ENCODE data around the gene BIRC6.
"Not testable (repeated sequence)": the region's sequence is repeated elsewhere in the genome, so short reads cannot be mapped to it uniquely, and the experiment has no call there.

BIRC6 gene

DNA sequence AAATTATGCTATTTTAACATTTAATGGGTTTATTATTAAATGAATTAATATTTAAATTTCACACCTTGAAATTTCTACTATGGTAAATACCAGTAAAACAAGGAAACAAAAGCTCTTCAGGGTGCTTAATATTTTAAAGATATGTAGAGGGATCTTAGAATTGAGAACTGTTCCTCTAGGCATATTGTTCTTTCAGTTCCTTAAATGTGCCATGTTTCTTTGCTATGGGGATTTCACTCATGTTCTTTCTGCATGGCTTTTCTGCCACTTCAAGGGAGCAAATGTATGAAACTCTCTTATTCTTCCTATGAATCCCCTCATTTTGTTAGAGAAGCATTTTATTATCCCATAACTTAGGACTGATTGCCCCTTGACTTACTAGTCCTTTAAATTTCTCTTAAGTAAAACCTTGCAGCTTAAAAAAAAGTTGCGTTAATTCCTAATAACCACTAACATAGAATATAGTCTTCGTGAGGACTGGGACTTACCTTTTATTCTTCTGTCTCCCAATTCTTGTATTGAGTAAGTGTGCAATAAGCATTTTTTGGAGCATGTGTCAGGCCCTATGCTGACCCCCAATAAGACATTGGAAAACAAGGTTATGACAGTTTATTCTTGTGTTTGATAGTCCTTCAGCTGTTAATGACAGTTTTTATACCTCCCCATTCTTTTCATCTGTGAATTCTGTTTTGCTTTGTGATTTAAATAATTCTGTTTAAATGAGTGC is 95.7 kb downstream of the BIRC6 start:
- DNase-seq (ENCODE audit: low read depth, low spot score): no peak

- no peak for DNase-seq (ENCODE audit: low read depth, low spot score)
Observed at GRCh38 chr2:32453242-32454062, 96.6 kb downstream of the BIRC6 start.

DNA sequence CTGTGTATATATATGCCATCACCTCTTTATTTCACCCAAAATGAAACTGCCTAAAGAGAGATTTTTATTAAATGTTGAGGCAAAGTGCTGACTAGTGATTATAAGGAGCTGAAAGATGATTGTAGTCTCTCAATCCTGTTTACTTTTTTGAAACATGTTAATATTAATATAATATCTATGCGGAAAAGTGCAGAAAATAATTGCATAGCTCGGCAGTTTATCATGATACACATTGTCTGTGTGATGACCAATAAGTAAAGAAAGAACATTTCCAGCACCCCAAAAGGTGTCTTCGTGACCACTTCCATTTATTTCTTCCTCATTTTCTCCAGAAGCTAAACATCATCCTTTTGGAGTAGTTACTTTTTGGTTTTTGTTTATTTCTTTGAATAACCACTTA is 99.0 kb downstream of the BIRC6 start:
- DNase-seq (ENCODE audit: low read depth, low spot score): no peak

DNA sequence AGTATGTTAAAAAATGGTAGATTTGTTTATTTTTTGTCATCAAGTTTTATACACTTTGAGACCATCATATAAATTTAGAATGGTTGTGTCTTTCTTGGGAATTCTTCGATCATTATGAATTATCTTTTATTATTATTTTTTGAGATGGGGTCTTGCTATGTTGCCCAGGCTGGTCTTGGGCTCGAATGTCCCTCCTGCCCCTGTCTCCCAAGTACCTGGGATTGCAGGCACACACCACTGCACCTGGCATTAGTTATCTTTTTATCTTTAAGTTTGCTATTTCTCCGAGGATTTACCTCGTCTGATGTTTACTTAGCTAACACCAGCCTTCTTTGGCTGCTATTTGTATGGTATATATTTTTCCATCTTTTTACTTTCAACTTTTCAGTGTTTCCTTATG is 100.0 kb downstream of the BIRC6 start:
- no peak for DNase-seq (ENCODE audit: low read depth, low spot score)

DNA sequence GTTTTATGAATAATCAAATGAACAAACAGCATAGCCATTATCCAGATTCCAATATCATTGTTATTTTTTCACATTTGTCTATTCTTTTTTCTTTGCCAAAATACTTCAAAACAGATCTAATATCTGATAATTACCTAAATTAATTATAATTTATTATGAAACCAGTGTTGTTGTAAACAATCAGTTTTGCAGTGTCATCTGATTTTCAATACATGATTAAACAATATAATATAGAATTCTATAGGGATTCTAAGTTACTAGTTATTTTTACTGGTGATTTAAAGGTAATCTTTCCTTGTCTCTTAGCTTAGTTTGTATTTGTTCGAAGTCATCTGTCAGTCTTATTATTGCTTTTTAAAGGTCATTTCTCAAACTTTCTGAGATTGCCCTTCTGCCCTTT is 101.0 kb downstream of the BIRC6 start:
- no peak for DNase-seq (ENCODE audit: low read depth, low spot score)

DNA sequence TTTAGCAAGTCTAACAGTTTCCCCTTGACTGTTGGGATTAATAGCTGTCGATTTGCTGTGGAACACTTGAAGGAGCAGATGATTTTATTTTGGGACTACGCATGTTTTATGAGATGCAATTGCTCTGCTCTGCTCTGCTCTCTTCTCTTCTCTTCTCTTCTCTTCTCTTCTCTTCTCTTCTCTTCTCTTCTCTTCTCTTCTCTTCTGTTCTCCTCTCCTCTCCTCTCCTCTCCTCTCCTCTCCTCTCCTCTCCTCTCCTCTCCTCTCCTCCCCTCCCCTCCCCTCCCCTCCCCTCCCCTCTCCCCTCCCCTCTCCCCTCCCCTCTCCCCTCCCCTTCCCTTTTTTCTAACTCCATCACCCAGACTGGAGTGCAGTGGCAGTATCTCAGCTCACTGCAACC is 104.0 kb downstream of the BIRC6 start:
- DNase-seq (ENCODE audit: low read depth, low spot score): not testable (repeated sequence)

DNA sequence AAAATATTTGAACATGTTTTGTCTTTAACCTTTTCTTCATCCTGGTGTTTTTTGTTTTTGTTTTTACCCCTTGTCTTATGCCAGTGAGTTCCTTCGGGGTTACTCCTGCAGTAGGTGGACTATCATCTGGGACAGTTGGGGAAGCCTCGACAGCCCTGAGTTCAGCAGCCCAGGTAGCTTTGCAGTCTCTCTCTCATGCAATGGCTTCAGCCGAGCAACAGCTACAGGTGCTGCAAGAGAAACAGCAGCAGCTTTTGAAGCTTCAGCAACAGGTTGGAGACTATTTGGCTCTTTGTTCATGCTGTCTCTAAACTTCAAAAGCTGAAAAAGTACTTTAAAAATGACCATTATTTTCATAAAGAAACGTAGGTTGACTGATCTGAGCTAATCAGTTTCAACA is 106.3 kb downstream of the BIRC6 start:
- DNase-seq (ENCODE audit: low read depth, low spot score): no peak

DNA sequence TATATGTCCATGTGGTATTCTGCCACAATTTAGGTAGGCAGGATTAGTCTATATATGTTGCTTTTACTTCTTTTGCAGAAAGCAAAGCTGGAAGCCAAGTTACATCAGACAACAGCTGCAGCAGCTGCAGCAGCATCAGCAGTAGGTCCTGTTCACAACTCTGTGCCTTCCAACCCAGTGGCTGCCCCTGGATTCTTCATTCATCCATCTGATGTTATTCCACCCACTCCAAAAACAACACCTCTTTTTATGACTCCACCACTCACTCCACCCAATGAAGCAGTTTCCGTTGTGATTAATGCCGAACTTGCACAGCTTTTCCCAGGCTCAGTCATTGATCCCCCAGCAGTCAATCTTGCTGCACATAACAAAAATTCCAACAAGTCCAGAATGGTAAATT is 107.6 kb downstream of the BIRC6 start:
- peak; percentile 65 for DNase-seq (ENCODE audit: low read depth, low spot score)

DNA sequence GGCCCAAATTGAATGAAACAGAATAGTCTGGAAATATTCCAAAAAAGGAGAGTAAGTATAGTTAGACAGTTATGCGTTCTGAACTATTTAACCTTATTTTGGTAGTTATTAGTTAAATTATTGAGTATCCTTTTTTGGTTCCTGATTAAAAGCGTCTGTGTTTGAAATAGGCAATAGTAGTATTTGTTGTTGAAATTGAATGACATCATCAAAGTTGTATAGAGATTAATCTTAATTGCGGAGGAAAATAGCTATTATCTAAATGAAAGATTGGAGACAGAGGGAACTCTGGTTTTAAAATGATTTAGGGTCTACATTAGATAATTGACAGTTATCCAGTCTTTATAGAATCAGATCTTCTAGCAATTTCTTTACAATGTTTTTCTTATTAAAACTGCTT is 115.8 kb downstream of the BIRC6 start:
- no peak for DNase-seq (ENCODE audit: low read depth, low spot score)

DNA sequence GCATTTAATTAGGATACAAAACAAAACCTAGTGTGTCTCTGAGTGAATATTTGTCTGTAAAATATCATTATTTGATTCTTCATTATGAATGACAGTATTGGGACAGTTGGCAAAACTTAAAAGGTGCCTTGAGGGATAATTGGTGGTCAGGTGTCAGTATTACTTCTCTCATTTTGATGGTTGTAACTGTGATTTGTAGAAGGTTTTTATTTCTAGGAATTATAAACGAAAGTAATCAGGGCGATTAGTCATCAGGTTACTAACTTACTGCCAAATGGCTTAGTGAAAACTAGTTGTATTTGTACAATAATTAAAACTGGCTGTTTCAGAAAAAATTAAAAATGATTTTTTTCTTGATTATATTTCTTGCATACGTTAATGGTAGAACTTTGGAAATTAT is 117.6 kb downstream of the BIRC6 start:
- no peak for DNase-seq (ENCODE audit: low read depth, low spot score)

DNA sequence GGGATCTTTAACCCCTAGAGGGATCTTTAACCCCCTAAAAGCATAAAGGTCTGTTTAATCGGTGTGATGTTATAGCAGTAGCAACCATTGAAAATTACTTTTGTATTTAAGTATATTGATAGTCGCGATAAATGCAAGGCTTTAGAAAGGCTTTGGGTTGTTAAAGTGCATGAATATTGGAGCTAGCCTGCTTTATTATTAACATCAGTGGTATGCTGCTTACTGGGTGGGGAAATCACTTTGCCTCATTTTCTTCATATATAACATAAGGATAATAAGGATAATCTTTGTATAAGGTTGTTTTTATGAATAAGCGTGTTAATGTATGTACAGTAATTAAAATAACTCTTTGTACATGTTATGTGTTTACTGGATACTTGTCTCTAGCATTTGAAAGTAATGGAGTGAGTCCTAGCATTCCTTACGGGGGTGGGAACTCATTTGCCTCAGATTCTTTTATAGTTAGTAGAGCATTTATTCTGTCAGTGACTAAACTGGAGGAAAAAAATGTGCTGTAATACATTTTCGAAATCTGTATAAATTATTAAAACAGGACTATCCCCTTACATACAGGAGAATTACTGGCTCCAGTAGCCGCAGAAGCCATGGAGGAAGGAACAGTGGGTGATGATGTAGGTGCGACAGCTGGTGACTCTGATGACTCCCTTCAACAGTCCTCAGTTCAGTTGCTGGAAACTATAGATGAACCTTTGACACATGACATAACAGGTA is 122.2 kb downstream of the BIRC6 start:
- DNase-seq (ENCODE audit: low read depth, low spot score): no peak

GRCh38 chr2:32479993-32480392 is 123.2 kb downstream of the BIRC6 start:
- DNase-seq (ENCODE audit: low read depth, low spot score): no peak

- DNase-seq (ENCODE audit: low read depth, low spot score): no peak
Observed at GRCh38 chr2:32482471-32482870, 125.6 kb downstream of the BIRC6 start.

- peak; percentile 52 for DNase-seq (ENCODE audit: low read depth, low spot score)
Observed at GRCh38 chr2:32484937-32485336, 128.1 kb downstream of the BIRC6 start.

DNA sequence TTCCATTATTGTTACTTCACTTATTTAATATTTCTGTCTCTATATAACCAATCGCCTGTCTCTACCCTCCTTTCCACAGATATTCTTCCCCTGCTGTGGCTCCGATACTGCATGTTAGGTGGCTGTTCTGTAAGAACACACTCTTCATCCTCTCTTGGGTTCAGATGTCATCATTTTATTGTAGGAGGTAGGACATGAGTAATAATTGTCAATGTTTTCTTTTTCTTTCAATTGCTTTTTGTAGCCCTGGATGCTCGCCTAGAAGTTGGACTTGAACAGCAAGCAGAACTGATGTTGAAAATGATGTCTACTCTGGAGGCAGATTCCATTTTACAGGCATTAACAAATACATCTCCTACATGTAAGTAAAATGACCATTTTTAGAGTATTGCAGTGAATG is 128.6 kb downstream of the BIRC6 start:
- peak; percentile 12 for DNase-seq (ENCODE audit: low read depth, low spot score)

- DNase-seq (ENCODE audit: low read depth, low spot score): no peak
Observed at GRCh38 chr2:32489061-32489460, 132.2 kb downstream of the BIRC6 start.

GRCh38 chr2:32491346-32491745 is 134.5 kb downstream of the BIRC6 start:
- DNase-seq (ENCODE audit: low read depth, low spot score): no peak

DNA sequence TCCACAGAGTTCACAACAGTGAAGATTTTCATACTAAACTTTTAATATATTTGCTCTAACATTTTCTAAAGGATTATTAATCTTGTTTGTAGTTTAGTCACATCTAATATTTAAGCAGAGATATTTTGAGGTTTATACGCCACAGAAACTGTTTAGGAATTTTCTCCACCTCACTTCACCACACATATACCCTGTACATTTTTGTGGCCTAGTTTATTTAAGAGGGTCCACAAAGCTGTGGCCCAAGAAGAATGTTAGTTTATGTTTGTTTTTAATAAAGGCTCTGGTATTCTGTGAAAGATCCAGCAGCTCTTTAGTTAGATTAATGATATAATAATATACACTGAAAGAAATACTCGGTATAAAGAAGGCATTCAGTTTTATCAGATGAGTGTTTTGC is 138.3 kb downstream of the BIRC6 start:
- no peak for DNase-seq (ENCODE audit: low read depth, low spot score)

DNA sequence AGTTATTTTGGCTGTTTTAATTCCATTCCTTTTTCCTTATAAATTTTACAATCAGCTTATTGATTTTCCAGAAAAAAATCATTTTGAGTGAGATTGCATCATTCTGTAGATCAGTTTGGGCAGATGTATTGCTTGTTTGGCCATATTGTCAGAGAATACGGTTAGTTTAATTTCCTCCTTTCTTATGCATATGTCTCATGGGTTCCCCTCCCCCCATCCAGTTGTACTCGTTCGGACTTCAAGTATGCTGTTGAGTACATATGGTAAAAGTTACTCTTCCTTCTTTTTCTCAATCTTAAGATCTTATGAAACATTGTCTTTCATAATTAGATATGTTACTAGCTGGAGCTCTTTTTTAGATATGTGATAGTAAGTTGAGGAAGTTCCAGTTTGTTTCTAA is 139.8 kb downstream of the BIRC6 start:
- no peak for DNase-seq (ENCODE audit: low read depth, low spot score)

GRCh38 chr2:32498306-32498705 is 141.5 kb downstream of the BIRC6 start:
- no peak for DNase-seq (ENCODE audit: low read depth, low spot score)

DNA sequence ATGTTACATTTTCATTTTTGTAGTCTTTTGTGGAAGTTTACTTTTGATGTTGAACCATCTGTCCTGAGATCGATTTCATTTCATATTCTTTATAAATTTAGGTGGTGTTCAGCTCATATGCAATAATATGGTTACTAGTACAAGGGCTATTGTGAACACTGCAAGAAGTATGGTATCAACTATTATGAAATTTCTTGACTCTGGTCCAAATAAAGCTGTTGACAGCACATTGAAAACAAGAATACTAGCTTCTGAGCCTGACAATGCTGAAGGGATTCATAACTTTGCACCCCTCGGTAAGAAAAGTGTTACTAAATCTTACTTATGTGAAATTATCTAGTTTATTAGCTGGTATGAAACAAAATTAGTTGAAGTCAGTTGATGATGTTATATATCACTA is 146.1 kb downstream of the BIRC6 start:
- DNase-seq (ENCODE audit: low read depth, low spot score): no peak

DNA sequence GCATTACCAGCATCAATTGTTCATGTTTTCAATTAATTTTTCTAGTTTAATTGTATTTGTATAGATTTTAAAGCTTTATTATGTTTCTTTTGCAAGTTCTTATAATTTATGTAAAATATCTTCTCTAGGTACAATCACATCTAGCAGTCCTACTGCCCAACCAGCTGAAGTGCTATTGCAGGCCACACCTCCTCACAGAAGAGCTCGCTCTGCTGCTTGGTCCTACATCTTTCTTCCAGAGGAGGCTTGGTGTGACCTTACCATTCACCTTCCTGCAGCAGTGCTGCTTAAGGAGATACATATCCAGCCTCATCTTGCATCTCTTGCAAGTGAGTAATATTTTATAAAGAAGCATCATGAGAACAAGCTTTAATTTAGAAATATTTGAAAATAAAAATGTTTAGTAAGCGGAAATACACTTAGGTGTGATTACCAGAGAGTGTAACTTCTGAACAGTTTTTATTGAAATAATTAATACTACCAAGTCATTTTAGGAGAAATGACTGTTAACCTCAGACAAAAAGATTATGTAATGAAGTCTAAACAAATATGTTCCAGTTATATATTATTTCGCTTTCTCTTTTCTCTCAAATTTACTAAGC is 148.2 kb downstream of the BIRC6 start:
- no peak for DNase-seq (ENCODE audit: low read depth, low spot score)
